Natural killer cell (primary cell): ENCODE results near the gene MYO1D. TPM values are rescaled to one million over a fixed set of nuclear protein-coding genes. Genes with fewer than 3 reads are reported as not detected.

ENCODE experiments used
- ATAC-seq, 3 donors: fragments of 150-1000 bp in 2 of 3; fragments of 200-7000 bp in 1 of 3; cut with Tn5 transposase; 1 replicate in 1 of 3; 2 replicates in 2 of 3; pipeline ENCODE4 v1.10.0; 2021; ENCODE audit warnings: mild to moderate bottlenecking in 2 of 3, moderate library complexity in 2 of 3
- DNase-seq, 2 donors: peaks; one replicate each; pipeline versions ENCODE4 v3.0.0 to v3.0.0-alpha.2; 2013 to 2021; ENCODE audit warnings: mixed read lengths in 1 of 2
- H3K27ac ChIP-seq: one replicate; pipeline ENCODE4 v1.5.1; 2013; ENCODE audit warnings: mild to moderate bottlenecking, low read length
- H3K27me3 ChIP-seq: one replicate; pipeline ENCODE4 v1.6.1; 2013; ENCODE audit warnings: low read length; ENCODE audit not compliant: control insufficient read depth, insufficient read depth
- H3K36me3 ChIP-seq: one replicate; pipeline ENCODE4 v1.6.1; 2013; ENCODE audit warnings: low read length; ENCODE audit not compliant: control insufficient read depth, insufficient read depth
- H3K4me1 ChIP-seq: one replicate; pipeline ENCODE4 v1.6.1; 2013; ENCODE audit warnings: low read length; ENCODE audit not compliant: control insufficient read depth, insufficient read depth
- H3K4me3 ChIP-seq: one replicate; pipeline ENCODE4 v1.5.1; 2013; ENCODE audit warnings: low read length
- H3K9me3 ChIP-seq: one replicate; pipeline ENCODE4 v1.6.1; 2013; ENCODE audit warnings: low read length; ENCODE audit not compliant: control insufficient read depth, insufficient read depth
- H3K27ac Mint-ChIP-seq, 2 donors: one replicate each; pipeline ENCODE4 v1.8.0; 2022; ENCODE audit warnings: mild to moderate bottlenecking in 2 of 2, mixed read lengths in 2 of 2, moderate library complexity in 1 of 2
- H3K27me3 Mint-ChIP-seq, 2 donors: one replicate each; pipeline ENCODE4 v1.8.0; 2022; ENCODE audit warnings: low read depth in 2 of 2, mixed read lengths in 2 of 2
- H3K36me3 Mint-ChIP-seq: one replicate; pipeline ENCODE4 v1.8.0; 2022; ENCODE audit warnings: mixed read lengths
- H3K4me1 Mint-ChIP-seq, 2 donors: one replicate each; pipeline ENCODE4 v1.8.0; 2022; ENCODE audit warnings: mixed read lengths in 2 of 2
- H3K4me3 Mint-ChIP-seq: one replicate; pipeline ENCODE4 v1.8.0; 2022; ENCODE audit warnings: mild to moderate bottlenecking, moderate library complexity, mixed read lengths
- H3K9me3 Mint-ChIP-seq, 2 donors: one replicate each; pipeline ENCODE4 v1.8.0; 2022; ENCODE audit warnings: mixed read lengths in 2 of 2
- CTCF ChIP-seq: fragments of 200-600 bp; IDR thresholded peaks from one replicate; pipeline ENCODE4 v1.8.0; 2022; ENCODE audit warnings: antibody characterized with exemption
- WGBS: methylation state at CpG from one replicate; pipeline ENCODE4 v1.1.7; 2013; ENCODE audit warnings: missing lambda C conversion rate; ENCODE audit not compliant: insufficient coverage; 5-methylcytosine and 5-hydroxymethylcytosine counted together
- intact Hi-C: fragments of 100-400 bp; cut with micrococcal nuclease; formaldehyde crosslinking; loops from one replicate; pipeline ENCODE4 v1.14.2; 2022
- total RNA-seq, 4 donors: library from RNA; stranded (reverse); fragments of 120-200 nt in 1 of 4; gene quantifications; one replicate each; pipeline versions ENCODE4 v1.2.3 to v1.2.4, GENCODE V29; 2013 to 2022

Gene MYO1D
- total RNA-seq, 3 donors from 2014 or later (not counting 1 experiment from before 2014, with no cell fraction given), result 6.8 to 20.2 (median 10.5) TPM

- Mint-ChIP-seq H3K4me1 (peaks cover 0 to 5% of the 10 kb centered on the region in 2 donors), H3K27me3 (peaks cover 6 to 8% of the 10 kb centered on the region in 2 donors), H3K4me3 (no peak overlapping the region), H3K27ac (no peak overlapping the region), H3K36me3 (no peaks in the 10 kb centered on the region), H3K9me3 (no peaks in the 10 kb centered on the region)
- no peak for TF ChIP-seq CTCF
- H3K9me3 ChIP-seq, result no peaks in the 10 kb centered on the region
- 96% methylated on average over 3 of the region's 3 CpGs for WGBS
- ATAC-seq, result no peak
- intact Hi-C loops, result no loop called here
- no peak for DNase-seq
- H3K27me3 ChIP-seq, result no peaks in the 10 kb centered on the region
- no peaks in the 10 kb centered on the region for H3K36me3 ChIP-seq
- no peak overlapping the region for H3K4me3 ChIP-seq
- H3K4me1 ChIP-seq, result no peaks in the 10 kb centered on the region
- H3K27ac ChIP-seq, result no peak overlapping the region
These were observed 6.8 kb downstream of the MYO1D start for GRCh38 chr17:32870027-32870670.

- Histone ChIP-seq H3K4me3 (no peak overlapping the region), H3K36me3 (no peaks in the 10 kb centered on the region), H3K27ac (no peak overlapping the region), H3K4me1 (no peaks in the 10 kb centered on the region), H3K9me3 (no peaks in the 10 kb centered on the region), H3K27me3 (no peaks in the 10 kb centered on the region)
- Mint-ChIP-seq H3K27ac (no peak overlapping the region), H3K36me3 (no peaks in the 10 kb centered on the region), H3K9me3 (no peaks in the 10 kb centered on the region), H3K4me3 (no peak overlapping the region), H3K4me1 (peaks cover 0 to 5% of the 10 kb centered on the region in 2 donors), H3K27me3 (peaks cover 6 to 8% of the 10 kb centered on the region in 2 donors)
- TF ChIP-seq CTCF, result no peak
- 91% methylated on average over 5 of the region's 6 CpGs for WGBS
- no peak for DNase-seq
- intact Hi-C loops, result no loop called here
- ATAC-seq, result no peak
These were observed 7.4 kb downstream of the MYO1D start for GRCh38 chr17:32869345-32870026.

GRCh38 chr17:32865141-32865540 is 11.8 kb downstream of the MYO1D start:
- H3K9me3 Mint-ChIP-seq, result no peaks in the 10 kb centered on the region
- ATAC-seq (no peak), DNase-seq (no peak)
- 98% methylated on average over 4 of the region's 4 CpGs for WGBS
- peaks cover 5% of the 10 kb centered on the region in 2 donors for H3K4me1 Mint-ChIP-seq
- H3K36me3 ChIP-seq, result no peaks in the 10 kb centered on the region
- H3K4me1 ChIP-seq, result no peaks in the 10 kb centered on the region
- H3K36me3 Mint-ChIP-seq, result no peaks in the 10 kb centered on the region
- H3K9me3 ChIP-seq, result no peaks in the 10 kb centered on the region
- no peaks in the 10 kb centered on the region for H3K27me3 ChIP-seq
- H3K27me3 Mint-ChIP-seq, result peaks cover 7 to 19% of the 10 kb centered on the region in 2 donors
- H3K27ac Mint-ChIP-seq, result no peak overlapping the region
- no peak overlapping the region for H3K4me3 Mint-ChIP-seq
- TF ChIP-seq CTCF, result no peak
- intact Hi-C loops, result no loop called here
- H3K27ac ChIP-seq, result no peak overlapping the region
- no peak overlapping the region for H3K4me3 ChIP-seq
